Adrenal gland (tissue), 5 donors: Measurements from ENCODE around the gene GPSM3.

ENCODE experiments used
- POLR2A ChIP-seq, 2 donors: fragments of 450-650 bp; IDR thresholded peaks; one replicate each; pipeline ENCODE4 v1.6.1; 2017; ENCODE audit warnings: antibody characterized with exemption in 2 of 2, mild to moderate bottlenecking in 2 of 2, moderate library complexity in 1 of 2
- TF ChIP-seq, protein P1 (sequence below), 6 experiments: fragments of 450-650 bp in 4 of 6; fragments of 200-600 bp in 2 of 6; sonication (generic) in 1 of 6; IDR thresholded peaks; 1 replicate in 5 of 6; 2 replicates in 1 of 6; pipeline versions ENCODE4 v1.5.1 to v1.8.0; 2016 to 2021; ENCODE audit warnings: antibody characterized with exemption in 6 of 6, mild to moderate bottlenecking in 2 of 6, moderate library complexity in 1 of 6
- donor health status: DM: no; HTN: no; CAD: no.

DNA sequence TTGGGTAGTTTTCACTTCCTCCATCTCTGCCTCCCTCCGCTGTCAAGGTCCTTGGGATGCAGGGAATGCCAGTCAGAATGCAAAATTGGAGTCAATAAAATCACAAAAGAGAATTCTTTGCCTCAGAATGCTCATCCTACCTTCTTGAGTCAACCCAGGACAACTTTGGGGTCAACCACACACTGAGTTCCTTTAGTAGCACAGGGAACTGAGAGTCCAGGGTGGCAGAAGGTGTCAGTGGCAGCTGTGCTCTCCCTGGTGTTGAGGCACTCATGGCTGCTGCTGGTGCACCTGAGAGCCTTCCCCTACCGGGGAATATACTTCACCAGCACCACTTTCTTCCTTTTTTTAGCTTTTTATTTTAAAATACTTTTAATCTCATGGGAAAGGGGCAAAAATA is 32.3 kb upstream of the GPSM3 start:
- no peak for TF ChIP-seq POLR2A (IDR thresholded peaks at IDR 0.05)
- TF ChIP-seq, protein P1, sequence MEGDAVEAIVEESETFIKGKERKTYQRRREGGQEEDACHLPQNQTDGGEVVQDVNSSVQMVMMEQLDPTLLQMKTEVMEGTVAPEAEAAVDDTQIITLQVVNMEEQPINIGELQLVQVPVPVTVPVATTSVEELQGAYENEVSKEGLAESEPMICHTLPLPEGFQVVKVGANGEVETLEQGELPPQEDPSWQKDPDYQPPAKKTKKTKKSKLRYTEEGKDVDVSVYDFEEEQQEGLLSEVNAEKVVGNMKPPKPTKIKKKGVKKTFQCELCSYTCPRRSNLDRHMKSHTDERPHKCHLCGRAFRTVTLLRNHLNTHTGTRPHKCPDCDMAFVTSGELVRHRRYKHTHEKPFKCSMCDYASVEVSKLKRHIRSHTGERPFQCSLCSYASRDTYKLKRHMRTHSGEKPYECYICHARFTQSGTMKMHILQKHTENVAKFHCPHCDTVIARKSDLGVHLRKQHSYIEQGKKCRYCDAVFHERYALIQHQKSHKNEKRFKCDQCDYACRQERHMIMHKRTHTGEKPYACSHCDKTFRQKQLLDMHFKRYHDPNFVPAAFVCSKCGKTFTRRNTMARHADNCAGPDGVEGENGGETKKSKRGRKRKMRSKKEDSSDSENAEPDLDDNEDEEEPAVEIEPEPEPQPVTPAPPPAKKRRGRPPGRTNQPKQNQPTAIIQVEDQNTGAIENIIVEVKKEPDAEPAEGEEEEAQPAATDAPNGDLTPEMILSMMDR (IDR thresholded peaks at IDR 0.05), result no peak
